GM18951 (cell line): ENCODE measurements around the gene DBNDD1.
"Not testable (repeated sequence)": the region's sequence is repeated elsewhere in the genome, so short reads cannot be mapped to it uniquely, and the experiment has no call there.

Experiments used
- POLR2A ChIP-seq: IDR thresholded peaks from 4 replicates; pipeline ENCODE4 v1.6.1; 2011; ENCODE audit warnings: mild to moderate bottlenecking; ENCODE audit not compliant: insufficient read length, insufficient read depth; ENCODE audit errors: extremely low read depth
- in situ Hi-C: fragments of 300-500 bp; cut with MboI; formaldehyde crosslinking; loops from one replicate; pipeline ENCODE4 v1.12.0; 2022; ENCODE audit warnings: low sequenced_read_pairs, mixed read lengths, inconsistent platforms; ENCODE audit not compliant: unreplicated experiment

The DBNDD1 gene

GRCh38 chr16:89984216-89984615 lies 35.0 kb downstream of the DBNDD1 start:
- no peak for TF ChIP-seq POLR2A
- in situ Hi-C loops, result no loop called here

DNA sequence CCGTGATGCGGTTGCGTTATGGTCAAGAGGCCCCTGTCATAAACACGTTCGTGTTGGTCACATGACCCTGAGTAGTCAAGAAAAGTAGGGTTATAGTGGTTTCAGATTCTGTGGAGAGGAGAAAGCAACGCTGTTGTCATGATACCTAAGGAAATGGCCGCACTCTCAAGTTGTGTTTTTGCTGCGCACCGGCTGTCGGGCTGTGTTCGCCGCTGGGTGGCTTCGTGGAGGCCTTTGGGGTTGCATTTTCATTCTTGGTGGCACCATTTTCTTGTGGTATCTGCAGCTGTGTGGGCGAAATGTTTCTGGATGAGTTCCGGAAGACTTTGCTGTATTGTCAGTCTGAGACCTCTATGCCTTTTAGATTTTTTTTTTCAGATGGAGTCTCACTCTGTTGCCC lies 35.7 kb downstream of the DBNDD1 start:
- in situ Hi-C loops, result no loop called here
- TF ChIP-seq POLR2A, result no peak

- in situ Hi-C loops, result no loop called here
- no peak for TF ChIP-seq POLR2A
Measured at GRCh38 chr16:89982318-89982717, 36.9 kb downstream of the DBNDD1 start.

- no peak for TF ChIP-seq POLR2A
- in situ Hi-C loops, result no loop called here
Measured at GRCh38 chr16:89981414-89981813, 37.8 kb downstream of the DBNDD1 start.

- TF ChIP-seq POLR2A, result no peak
- in situ Hi-C loops, result no loop called here
Measured at GRCh38 chr16:89974870-89975269, 44.4 kb downstream of the DBNDD1 start.

- in situ Hi-C loops, result no loop called here
- no peak for TF ChIP-seq POLR2A
Measured at GRCh38 chr16:89973654-89974335, 45.5 kb downstream of the DBNDD1 start.

GRCh38 chr16:89973235-89973634 lies 46.0 kb downstream of the DBNDD1 start:
- no peak for TF ChIP-seq POLR2A
- in situ Hi-C loops, result no loop called here

DNA sequence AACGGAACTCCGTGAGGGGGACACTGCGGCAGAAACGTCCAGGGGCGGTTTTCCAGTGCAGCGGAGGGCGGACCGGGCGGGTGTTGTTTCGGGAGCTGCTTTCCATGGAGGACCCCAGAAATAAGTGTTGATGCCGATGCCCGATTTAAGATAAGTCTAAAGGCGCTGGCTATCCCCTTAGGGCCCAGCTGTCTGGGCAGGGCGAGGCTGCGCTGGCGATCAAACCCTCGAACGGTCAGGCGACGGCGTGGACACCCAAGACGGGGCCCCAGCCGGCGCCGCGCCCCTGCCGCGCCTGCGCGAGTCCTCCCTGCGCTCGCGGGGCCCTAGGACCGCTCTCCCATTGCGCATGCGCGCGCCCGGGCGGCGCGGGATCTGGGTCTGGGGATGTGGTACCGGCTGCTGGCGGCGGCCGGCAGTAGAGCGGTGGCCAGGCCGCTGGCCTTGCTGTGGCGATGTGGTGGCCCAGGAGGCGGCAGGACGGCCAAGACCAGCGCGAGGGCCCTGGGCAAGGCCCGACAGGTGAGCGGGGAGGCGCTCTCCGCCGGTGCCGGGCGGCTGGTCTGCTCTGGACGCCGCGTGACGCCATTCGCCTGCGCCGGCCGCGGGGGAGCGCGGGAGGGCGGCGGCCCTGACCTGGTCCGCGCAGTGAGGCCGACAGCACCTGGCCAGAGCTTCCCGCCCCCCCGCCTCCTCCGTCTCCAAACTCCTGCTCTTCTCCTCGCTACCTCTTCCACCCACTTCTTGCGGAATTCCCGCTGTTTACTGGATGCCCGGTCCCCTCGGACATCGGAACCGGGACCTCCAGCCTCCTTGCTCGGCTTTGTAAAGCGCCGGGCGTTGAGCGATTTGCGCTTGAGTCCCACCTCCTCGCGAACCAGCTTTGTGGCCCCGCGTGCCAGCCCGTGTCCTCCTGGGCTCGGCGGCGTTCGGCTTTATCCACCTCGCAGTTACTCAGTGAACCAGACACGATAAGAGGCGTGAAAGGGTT lies 46.7 kb downstream of the DBNDD1 start:
- peak; percentile 97 for TF ChIP-seq POLR2A
- in situ Hi-C loops, result no loop called here

GRCh38 chr16:89971495-89972243 lies 47.6 kb downstream of the DBNDD1 start:
- in situ Hi-C loops, result no loop called here

GRCh38 chr16:89969741-89970410 lies 49.4 kb downstream of the DBNDD1 start:
- in situ Hi-C loops, result no loop called here
- TF ChIP-seq POLR2A, result no peak

More at GRCh38 chr16:89971495-89972243, 47.6 kb downstream of the DBNDD1 start:
- TF ChIP-seq POLR2A, result no peak

DNA sequence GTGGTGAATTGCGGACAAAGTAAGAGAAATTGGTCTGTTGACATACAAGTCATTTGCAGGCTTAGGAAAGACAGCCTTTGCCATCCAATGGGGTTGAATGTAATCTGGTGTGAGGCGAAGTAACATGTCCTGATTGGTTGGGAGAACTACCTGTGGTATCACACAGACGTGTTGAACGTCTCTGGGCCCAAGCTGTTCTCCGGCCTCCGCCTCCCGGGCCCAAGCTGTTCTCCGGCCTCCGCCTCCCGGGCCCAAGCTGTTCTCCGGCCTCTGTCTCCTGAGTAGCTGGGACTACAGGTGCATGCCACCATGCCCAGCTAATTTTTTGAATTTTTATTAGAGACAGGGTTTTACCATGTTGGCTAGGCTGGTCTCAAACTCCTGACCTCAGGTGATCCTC lies 51.2 kb downstream of the DBNDD1 start:
- in situ Hi-C loops, result not testable (repeated sequence)

DNA sequence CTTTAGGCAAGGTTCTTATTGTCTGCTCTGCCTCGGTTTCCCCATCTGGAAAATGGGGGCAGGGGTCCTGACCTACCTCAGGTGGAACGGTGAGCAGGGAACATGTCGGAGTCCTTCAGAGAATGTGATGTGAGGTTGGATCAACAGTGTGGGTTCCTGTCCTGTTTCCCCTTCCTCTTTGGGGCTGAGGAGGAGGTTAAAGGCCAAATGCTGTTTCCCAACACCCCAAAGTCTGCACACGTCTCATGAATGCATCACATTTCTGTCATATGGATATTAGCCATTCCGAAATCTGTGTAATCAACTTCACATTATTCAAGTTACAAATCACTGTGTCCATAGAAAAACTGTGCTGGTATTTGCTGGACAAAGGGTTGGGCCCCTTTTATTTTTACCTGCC lies 51.8 kb downstream of the DBNDD1 start:
- in situ Hi-C loops, result not testable (repeated sequence)

GRCh38 chr16:89966756-89967155 lies 52.5 kb downstream of the DBNDD1 start:
- in situ Hi-C loops, result no loop called here
- no peak for TF ChIP-seq POLR2A
